ENCODE data around the gene SEPTIN5. TPM values are rescaled to one million over a fixed set of nuclear protein-coding genes. Genes with fewer than 3 reads are reported as not detected.

Gene SEPTIN5
- total RNA-seq, 1 donor from 2014 or later: 31.3 TPM

GRCh38 chr22:19705181-19705934 lies 8.9 kb upstream of the SEPTIN5 start:
- no peak for ATAC-seq

GRCh38 chr22:19706661-19707151 lies 7.6 kb upstream of the SEPTIN5 start:
- ATAC-seq: no peak

- ATAC-seq: no peak
Observed at GRCh38 chr22:19707347-19708290, 6.7 kb upstream of the SEPTIN5 start.

GRCh38 chr22:19708321-19709011 lies 5.8 kb upstream of the SEPTIN5 start:
- ATAC-seq: peak; percentile 34

GRCh38 chr22:19709063-19709769 lies 5.1 kb upstream of the SEPTIN5 start:
- ATAC-seq: no peak

GRCh38 chr22:19710020-19710768 lies 4.1 kb upstream of the SEPTIN5 start:
- no peak for ATAC-seq

GRCh38 chr22:19710769-19711106 lies 3.6 kb upstream of the SEPTIN5 start:
- no peak for ATAC-seq

GRCh38 chr22:19713245-19713644 lies 1.1 kb upstream of the SEPTIN5 start:
- no peak for ATAC-seq

- peak; percentile 3 for ATAC-seq
Observed at GRCh38 chr22:19713650-19714311, 522 bp upstream of the SEPTIN5 start.

GRCh38 chr22:19715188-19715930 lies 1.1 kb downstream of the SEPTIN5 start:
- no peak for ATAC-seq

- no peak for ATAC-seq
Observed at GRCh38 chr22:19716041-19716828, 1.9 kb downstream of the SEPTIN5 start.

GRCh38 chr22:19716829-19717105 lies 2.5 kb downstream of the SEPTIN5 start:
- ATAC-seq: no peak

GRCh38 chr22:19717181-19717580 lies 2.9 kb downstream of the SEPTIN5 start:
- ATAC-seq: no peak

GRCh38 chr22:19717691-19718455 lies 3.6 kb downstream of the SEPTIN5 start:
- peak; percentile 74 for ATAC-seq

- ATAC-seq: no peak
Observed at GRCh38 chr22:19718456-19719049, 4.2 kb downstream of the SEPTIN5 start.

- no peak for ATAC-seq
Observed at GRCh38 chr22:19719050-19719482, 4.8 kb downstream of the SEPTIN5 start.

- no peak for ATAC-seq
Observed at GRCh38 chr22:19719488-19720021, 5.3 kb downstream of the SEPTIN5 start.

All from esophagus mucosa (tissue), 1 donor.